Measurements from ENCODE around the gene CGB5.

CGB5 gene

GRCh38 chr19:49056101-49056901, 12.7 kb downstream of the CGB5 start (continued):
- no peak for TF ChIP-seq ZNF416 (tag by site-specific recombination; IDR thresholded peaks at IDR 0.05)
- TF ChIP-seq ZNF658 (tag by site-specific recombination; IDR thresholded peaks at IDR 0.05): no peak
- no peak for TF ChIP-seq ZSCAN18 (tag by site-specific recombination; IDR thresholded peaks at IDR 0.05)
- TF ChIP-seq ZNF132 (tag by site-specific recombination; IDR thresholded peaks at IDR 0.05; ENCODE audit: borderline replicate concordance): no peak
- no peak for TF ChIP-seq GFI1B (tag by site-specific recombination; IDR thresholded peaks at IDR 0.05)
- TF ChIP-seq ZBTB20 (tag by site-specific recombination; IDR thresholded peaks at IDR 0.05): 0 out of 2 replicates have a peak, but pooled peaks have one; percentile 43
- no peak for TF ChIP-seq KLF7 (tag by site-specific recombination; IDR thresholded peaks at IDR 0.05; ENCODE audit: borderline replicate concordance)
- no peak for TF ChIP-seq RBAK (tag by site-specific recombination; IDR thresholded peaks at IDR 0.05)
- no peak for TF ChIP-seq PRDM2 (tag by site-specific recombination; IDR thresholded peaks at IDR 0.05; ENCODE audit: borderline replicate concordance)
- TF ChIP-seq ZNF274 (IDR thresholded peaks at IDR 0.05; ENCODE audit: low read length): no peak
- no peak for TF ChIP-seq ZNF274 (tag by site-specific recombination; IDR thresholded peaks at IDR 0.05; ENCODE audit: borderline replicate concordance)
- TF ChIP-seq ZNF596 (tag by site-specific recombination; IDR thresholded peaks at IDR 0.05): no peak
- TF ChIP-seq KLF1 (tag by site-specific recombination; IDR thresholded peaks at IDR 0.05): peak; percentile 90
- no peak for TF ChIP-seq ZNF184 (tag by site-specific recombination; IDR thresholded peaks at IDR 0.05)
- TF ChIP-seq ZNF23 (tag by site-specific recombination; IDR thresholded peaks at IDR 0.05; ENCODE audit: borderline replicate concordance): no peak
- TF ChIP-seq ZNF501 (tag by site-specific recombination; IDR thresholded peaks at IDR 0.05): no peak
- TF ChIP-seq ZNF664 (tag by site-specific recombination; IDR thresholded peaks at IDR 0.05): no peak
- no peak for TF ChIP-seq ZNF701 (tag by site-specific recombination; IDR thresholded peaks at IDR 0.05)
- TF ChIP-seq CTCF (tag by site-specific recombination; IDR thresholded peaks at IDR 0.05): peak; percentile 81
- TF ChIP-seq TSHZ1 (tag by site-specific recombination; IDR thresholded peaks at IDR 0.05; ENCODE audit: borderline replicate concordance): no peak
- TF ChIP-seq ZBTB6 (tag by site-specific recombination; IDR thresholded peaks at IDR 0.05): peak; percentile 73
- no peak for TF ChIP-seq ZNF114 (tag by site-specific recombination; IDR thresholded peaks at IDR 0.05)
- no peak for TF ChIP-seq AEBP2 (tag by site-specific recombination; IDR thresholded peaks at IDR 0.05; ENCODE audit: borderline replicate concordance)
- no peak for TF ChIP-seq ZNF394 (tag by site-specific recombination; IDR thresholded peaks at IDR 0.05; ENCODE audit: borderline replicate concordance)
